ENCODE measurements around the gene MINK1.
"Not testable (repeated sequence)": the region's sequence is repeated elsewhere in the genome, so short reads cannot be mapped to it uniquely, and the experiment has no call there.

Gene MINK1

DNA sequence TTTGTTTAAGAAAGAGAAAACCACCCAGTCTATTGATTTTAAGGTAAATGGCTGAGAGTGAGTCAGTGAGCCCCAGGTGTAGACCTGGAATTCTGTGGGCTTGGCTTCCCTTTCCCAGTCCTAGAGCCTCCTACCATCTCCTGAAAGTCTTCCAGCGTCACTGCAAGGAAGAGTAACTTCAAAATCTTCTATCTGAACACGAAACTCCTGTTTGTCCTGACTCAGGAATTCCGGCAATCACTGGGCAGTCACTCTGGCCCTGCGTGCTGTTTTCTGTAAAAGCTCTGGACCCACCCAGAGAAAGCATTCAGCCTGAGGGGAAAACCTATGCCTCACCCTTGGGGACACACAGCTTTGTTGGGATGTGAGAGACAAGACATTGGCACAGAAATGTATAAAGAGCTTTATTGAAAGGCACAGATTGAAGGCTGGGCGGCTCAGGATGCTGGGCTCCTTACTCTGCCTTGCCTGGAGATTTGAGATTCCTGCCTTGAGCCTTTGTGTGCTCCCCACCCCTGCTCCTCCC lies 15.9 kb downstream of the MINK1 start:
- DNase-seq = no peak

DNA sequence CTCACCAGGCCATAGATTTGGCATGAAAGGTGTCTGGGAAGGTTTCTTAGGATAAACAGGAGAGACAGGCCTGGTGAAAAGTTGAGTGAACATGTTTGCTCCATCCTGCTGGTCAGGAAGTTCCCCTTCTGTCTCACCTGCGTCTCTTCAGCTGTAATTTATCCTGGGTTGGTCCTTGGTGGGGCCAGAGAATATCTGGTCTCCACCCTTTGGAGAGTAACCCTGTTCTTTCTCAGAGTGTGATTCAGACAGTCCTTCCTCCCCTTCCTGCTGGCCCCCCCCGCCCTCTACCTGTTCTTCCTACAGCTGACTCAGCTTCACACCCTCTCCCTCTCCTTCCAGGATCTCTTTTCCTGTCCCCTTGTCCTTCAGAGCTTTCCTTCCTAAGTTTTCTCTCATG lies 17.1 kb downstream of the MINK1 start:
- no peak for DNase-seq

DNA sequence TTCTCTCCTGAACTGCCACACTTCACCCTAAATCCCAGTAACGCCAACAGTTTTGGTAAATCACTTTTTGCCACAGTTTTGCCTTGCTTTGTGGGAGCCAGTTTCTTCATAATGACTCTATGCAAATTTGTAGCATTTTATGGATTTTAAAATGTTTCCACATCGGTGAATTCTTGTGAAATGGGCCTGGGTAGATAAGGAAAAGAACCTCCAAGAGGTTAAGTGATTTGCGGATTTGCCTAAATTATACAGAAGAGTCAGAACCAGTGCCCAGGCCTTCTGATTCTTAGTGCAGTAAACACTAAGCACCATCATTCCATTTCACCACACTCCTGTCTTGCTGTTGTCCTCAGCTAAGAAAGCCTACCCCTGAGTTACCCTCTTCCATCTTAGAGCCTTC lies 17.9 kb downstream of the MINK1 start:
- DNase-seq = no peak

DNA sequence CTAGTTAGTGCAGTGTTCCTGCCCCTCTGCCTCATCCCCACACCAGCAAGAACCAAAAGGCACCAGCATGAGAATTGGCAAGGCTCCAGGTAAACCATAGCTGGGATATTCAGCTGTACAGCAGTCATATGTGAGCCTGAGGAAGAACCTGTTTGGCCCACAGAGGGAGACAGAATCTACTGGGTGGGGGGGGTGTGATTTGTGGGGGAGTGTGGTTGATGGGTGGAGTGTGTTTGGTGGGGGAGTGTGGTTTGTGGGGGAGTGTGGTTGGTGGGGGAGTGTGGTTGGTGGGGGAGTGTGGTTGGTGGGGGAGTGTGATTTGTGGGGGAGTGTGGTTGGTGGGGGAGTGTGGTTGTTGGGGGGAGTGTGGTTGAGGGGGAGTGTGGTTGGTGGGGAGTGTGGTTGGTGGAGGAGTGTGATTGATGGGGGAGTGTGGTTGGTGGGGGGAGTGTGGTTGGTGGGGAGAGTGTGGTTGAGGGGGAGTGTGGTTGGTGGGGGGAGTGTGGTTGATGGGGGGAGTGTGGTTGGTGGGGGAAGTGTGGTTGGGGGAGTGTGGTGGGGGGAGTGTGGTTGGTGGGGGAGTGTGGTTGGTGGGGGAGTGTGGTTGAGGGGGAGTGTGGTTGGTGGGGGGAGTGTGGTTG lies 19.5 kb downstream of the MINK1 start:
- no peak for DNase-seq

DNA sequence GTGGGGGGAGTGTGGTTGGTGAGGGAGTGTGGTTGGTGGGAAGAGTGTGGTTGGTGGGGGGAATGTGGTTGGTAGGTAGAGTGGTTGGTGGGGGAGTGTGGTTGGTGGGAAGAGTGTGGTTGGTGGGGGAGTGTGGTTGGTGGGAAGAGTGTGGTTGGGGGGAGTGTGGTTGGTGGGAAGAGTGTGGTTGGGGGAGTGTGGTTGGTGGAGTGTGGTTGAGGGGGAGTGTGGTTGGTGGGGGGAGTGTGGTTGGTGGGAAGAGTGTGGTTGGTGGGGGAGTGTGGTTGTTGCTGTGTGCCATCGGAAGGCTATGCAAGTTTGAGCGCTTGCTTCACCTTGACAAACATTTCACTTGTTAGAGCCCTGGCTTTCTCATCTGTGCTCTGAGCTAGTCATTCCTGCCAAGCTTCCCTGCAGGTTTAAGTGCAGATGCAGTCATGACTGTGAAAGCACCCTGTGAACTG lies 20.1 kb downstream of the MINK1 start:
- no peak for DNase-seq

DNA sequence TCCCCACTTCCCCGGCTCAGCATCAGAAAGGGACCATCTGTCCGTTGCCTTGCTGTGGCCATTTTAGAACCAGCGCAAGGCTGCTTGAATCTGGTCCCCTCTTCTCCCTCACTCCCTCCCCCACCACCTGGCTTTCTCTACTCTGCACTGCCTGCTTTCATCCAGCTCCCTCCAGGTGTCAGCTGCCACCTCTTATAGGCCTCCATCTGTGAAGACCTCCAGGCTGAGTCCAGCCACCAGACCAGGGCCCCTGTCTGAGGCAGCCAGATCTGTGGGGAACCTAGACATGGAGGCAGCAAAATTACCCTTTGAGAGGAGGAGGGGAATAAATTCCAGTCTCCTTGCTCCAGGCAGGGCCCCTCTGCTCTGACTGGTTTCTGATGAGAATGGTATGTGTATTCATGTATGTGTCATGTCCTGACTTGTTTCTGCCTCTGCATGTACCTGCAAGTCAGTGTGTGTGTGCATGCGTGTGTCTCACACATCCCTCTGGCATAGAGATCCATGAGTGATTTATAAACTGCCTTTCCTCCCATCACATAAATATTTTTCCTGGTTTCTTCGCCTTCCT lies 21.1 kb downstream of the MINK1 start:
- DNase-seq = no peak

DNA sequence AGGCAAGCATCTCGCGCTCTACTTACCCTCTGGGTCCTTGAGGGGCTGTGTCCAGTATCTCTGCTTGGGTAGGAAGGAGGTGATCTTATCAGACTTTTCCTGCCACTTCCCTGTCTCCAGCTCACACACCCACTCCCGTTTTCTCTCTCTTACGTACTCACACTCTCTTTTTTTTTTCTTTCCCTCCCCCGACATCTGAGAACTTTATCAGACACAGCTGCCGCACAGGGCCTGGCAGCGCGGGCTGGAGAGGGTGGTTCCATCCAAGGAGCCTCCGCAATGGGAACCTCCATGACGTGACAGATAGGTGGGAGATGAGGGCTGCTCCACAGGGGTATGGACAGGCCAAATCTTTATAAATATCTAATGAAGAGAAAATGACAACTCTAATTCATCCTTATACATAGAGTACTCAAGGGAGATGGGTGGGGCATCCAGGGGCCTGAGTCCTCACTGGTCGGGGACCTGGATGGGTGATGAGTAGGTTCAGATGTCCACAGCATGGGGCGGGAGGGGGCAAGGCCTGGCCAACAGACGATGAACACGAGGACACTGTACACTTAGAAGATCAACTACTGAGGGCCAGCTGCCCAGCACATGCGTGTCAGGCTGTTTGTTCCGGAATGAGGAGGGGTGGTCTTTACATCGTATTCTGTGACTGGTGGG lies 23.3 kb downstream of the MINK1 start:
- no peak for DNase-seq

DNA sequence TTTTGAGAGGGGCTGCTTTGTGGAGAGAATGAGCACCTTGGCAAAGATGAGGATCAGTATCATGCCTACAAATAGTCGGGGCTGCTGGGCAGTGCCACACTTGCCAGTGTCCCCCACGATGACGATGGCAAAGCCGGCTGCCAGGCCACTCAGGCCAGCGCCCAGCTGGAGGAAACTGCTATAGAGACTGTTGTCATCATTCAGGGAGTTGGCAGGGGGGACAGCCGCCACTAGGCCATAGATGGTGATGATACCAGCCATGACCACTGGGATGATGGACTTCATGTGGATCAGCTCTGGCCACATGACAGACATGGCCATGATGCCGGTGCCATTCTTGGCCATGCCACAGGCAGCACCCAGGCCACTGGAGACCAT lies 23.8 kb downstream of the MINK1 start:
- no peak for DNase-seq

DNA sequence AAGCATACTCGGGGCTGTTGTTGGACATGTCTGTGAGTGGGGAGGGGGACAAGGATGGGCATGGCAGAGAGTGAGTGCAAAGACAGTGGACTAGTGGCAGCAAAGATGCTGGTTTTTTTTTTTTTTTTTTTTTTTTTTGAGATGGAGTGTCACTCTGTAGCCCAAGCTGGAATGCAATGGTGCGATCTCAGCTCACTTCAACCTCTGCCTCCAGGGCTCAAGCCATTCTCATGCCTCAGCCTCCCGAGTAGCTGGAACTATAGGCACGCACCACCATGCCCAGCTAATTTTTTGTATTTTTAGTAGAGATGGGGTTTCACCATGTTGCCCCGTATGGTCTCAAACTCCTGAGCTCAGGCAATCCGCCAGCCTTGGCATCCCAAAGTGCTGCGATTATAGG lies 24.2 kb downstream of the MINK1 start:
- not testable (repeated sequence) for DNase-seq

DNA sequence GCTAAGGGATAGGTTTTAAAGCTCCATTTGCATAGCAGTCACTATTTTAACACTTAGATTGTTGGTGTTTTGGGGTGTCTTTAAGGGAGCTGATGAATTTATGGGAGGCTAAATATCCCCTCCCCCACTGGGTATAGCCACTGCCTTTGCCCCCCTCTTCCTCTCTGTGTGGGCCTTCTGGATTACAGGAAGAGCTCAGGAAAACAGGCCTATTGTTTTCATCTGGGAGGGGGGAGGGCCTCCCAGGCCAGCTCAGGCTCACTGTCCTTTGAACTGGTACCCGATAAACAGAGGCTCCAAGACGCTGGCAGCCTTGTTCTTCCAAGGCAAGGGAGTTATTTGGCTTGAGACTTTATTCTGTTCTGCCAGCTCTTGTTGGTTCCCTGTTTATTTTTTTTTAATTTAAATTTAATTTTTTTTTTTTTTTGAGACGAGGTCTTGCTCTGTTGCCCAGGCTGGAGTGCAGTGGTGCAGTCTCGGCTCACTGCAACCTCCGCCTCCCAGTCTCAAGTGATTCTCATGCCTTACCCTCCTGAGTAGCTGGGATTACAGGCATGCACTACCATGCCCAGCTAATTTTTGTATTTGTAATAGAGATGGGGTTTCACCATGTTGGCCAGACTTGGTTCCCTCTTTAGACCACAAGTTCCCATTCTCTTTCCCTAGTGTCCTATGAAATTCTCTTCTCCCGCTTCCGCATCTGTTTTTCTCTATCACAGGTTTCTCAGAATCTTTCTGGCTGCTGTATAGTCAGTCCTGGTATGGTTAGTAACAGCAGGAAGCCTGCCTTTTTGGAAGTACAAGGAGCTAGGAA lies 25.1 kb downstream of the MINK1 start:
- DNase-seq = no peak

DNA sequence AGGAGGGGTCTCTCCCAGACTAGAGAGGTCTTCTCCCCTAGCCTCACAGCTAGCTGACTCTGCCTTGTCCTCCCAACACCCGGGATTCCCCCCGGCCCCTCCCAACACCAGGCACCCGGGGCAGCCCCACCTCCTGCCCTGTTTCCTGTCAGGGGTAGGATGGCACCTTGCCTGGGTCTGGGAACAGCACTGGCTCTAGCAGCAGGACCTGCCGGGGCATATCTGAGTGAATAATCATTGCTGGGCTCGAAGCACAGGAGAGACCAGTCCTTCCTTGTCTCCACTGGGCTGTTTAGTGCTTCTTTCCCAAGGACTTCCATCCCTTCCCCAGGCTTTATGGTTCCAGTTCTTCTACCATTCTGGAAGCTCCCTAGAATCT lies 25.7 kb downstream of the MINK1 start:
- no peak for DNase-seq

DNA sequence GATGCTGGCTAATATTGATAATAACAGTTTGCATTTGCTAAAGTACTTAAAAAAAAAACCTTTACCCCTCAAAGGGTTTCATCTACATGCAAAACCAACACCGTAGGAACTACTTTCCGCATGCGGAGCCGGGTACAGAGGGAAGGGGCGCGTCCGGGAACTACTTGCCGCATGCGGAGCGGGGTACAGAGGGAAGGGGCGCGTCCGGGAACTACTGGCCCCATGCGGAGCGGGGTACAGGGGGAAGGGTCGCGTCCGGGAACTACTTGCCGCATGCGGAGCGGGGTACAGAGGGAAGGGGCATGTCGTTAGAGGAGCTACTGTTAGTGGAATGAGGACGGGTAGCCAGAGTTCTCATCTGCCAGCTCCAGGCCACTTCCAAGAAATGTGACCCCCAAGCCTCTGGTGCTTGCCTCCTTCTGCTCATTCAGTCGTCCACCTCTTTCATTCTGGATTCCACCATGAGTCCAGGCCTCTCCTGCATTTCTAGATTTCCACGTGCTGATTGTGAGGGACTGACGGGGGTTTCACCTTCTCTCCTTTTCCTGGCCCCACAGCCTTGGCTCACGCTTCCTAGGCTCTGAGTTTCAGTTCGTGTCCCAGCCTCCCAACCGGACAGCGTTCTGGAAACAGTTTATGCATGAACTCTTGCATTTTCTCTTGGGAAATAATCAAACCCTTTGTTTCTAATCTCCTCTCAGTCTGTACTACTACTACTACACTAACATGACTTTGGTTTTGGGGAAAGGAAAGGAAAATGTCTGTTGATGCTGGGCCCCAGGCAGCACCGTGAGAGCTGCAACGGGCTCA lies 26.9 kb downstream of the MINK1 start:
- no peak for DNase-seq

DNA sequence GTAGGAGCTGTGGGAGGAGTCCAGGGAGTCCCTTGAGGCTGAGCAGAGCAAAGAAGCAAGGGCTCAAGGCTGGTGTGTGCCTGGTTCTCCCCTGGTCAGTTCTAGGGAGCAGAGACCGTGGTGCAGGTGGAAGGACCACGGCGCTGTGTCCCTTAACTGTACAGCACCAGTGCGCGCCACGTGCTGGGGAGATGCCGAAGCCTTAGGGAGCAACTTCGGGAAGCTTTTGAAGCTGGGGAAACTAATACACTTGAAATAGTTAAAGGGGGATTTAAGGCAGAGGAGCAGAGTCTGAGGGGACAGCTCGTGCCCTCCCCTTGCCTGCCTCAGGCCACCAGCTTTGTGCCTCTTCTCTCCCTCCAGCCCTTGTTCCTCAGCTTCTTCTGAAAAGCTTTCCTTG lies 27.5 kb downstream of the MINK1 start:
- DNase-seq = no peak

DNA sequence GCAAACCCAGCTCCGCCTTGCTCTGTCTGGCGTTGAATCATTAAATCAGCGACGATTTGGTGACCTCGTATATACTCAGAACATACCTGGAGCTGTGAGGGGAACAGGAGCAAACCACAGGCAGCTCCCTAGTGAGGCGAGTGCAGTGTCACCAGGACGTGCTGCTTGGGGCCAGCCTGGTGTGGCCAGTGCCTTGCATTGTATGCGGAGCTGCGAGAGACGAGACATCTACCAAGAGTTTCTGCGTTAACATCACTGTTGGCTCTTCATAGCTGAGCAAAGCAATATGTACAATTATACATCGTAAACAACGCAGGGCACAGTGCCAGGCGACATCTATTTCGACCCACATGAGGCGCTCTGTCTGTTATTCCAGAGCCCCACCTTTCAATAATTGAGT lies 27.9 kb downstream of the MINK1 start:
- no peak for DNase-seq

DNA sequence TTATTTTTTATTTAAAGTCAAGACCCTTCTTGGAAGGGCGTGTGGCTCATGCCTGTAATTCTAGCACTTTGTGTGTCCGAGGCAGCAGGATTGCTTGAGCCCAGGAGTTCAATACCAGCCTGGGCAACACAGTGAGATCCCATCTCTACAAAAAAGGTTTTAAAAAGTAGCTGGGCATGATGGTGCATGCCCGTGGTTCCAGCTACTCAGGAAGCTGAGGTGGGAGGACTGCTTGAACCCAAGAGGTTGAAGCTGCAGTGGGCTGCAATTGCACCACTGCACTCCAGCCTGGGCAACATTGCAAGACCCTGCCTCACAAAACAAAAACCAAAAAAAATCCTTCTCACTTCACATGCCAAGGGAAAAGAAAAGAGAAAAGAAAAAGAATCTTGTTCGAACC lies 29.6 kb downstream of the MINK1 start:
- DNase-seq = no peak

DNA sequence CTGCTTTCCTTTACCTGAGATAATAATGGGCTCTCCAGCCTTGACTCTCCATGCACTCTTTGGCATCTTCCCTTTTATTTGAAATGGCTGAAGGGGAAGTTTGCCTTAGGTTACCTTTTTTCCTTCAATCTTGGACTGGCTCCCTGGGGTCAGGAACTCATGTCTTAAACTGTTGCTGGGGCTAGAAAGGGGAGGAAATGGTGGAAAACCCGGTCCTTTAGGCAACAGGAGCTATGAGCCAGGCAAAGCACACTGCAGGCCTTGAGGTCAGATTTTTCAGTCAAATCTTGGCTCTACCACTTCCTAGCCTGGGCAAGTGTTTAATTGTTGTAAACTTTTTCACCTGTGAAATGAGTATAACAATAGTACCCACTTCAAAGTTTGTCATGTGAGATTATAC lies 30.2 kb downstream of the MINK1 start:
- DNase-seq = no peak

DNA sequence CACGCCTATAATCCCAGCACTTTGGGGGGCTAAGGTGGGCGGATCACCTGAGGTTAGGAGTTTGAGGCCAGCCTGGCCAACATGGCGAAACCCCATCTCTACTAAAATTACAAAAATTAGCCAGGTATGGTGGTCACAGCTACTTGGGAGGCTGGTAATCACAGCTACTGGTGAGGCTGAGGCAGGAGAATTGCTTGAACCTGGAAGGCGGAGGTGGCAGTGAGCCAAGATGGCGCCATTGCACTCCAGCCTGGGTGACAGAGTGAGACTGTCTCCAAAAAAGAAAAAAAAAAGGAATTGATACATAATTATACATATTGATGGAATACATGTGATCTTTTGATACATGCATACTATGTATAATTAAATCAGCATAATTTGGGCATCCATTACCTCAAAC lies 34.4 kb downstream of the MINK1 start:
- DNase-seq = not testable (repeated sequence)

DNA sequence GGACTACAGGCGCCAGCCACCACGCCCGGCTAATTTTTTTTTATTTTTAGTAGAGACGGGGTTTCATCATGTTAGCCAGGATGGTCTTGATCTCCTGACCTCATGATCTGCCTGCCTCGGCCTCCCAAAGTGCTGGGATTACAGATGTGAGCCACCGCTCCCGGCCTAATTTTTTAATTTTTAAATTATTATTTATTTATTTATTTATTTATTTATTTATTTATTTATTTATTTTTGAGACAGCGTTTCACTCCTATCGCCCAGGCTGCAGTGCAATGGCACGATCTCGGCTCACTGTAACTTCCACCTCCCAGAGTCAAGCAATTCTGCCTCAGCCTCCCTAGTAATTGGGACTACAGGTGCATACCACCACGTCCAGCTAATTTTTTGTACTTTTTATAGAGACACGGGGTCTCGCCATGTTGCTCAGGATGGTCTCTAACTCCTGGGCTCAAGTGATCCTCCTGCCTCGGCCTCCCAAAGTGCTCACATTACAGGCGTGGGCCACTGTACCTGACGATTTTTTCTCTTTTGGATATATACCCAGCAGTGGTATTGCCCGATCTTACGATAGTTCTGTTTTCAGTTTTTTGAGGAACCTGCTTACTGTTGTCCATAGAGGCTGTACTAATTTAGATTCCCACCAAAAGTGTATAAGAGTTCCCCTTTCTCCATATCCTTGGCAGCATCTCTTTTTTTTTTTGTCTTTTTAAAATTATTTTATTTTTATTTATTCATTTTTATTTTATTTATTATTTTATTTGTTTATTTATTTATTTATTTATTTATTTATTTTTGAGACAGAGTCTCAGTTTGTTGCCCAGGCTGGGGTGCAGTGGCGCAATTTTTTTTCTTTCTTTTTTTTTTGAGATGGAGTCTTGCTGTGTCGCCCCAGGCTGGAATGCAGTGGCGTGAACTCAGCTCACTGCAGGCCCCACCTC lies 36.2 kb downstream of the MINK1 start:
- not testable (repeated sequence) for DNase-seq

DNA sequence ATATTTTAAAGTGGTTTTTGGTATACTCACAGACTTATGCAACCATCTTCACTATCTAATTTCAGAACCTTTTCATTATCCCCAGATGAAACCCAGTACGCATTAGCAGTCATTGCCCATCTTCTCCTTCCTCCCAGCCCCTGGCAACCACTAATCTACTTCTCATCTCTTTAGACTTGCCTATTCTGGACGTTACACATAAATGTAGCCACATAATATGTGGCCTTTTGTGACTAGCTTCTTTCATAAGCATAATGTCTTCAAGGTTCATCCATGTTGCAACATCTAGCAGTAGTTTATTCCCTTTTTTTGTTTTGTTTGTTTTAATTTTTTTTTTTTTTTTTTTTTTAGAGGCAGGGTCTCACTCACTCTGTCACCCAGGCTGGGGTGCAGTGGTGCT lies 37.7 kb downstream of the MINK1 start:
- DNase-seq = no peak

DNA sequence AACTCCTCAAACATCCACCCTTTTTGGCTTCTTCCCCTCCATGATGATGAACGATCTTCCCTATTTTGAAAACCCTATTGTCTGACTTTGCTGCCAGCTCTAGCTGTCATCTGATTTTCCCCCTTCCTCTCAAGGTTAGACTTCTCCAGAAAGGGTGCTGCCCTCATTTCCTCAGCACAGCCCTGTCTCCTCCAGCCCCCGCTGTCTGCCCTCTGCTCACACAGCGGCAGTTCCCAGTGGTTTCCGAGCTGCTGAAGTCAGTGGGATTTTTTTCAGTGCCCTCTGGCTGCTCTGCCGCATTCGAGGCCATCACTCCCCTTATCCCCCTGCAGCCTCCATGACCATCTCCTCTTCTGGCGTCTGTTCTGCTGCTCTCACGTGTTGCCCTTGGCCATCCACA lies 39.6 kb downstream of the MINK1 start:
- DNase-seq = no peak

DNA sequence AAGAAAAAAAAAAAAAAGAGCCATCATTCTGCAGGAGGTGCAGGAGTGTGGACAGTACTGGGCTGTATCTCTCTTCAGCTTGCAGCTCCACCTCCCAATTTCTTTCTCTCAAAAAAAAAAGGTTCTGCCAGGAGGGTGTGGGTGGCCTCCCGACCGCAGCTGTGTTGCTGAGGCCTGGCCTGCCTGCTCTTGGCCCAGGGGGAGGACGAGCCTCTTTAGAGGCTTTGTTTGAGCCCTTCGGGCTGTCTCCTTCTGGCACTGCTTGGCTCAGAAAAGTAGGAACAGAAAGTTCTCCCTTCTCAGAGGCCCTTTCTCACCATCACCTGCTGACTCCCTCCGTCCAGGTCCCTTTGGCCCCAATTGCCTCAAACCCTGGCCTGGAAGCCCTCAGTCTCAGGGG lies 43.9 kb downstream of the MINK1 start:
- no peak for DNase-seq

DNA sequence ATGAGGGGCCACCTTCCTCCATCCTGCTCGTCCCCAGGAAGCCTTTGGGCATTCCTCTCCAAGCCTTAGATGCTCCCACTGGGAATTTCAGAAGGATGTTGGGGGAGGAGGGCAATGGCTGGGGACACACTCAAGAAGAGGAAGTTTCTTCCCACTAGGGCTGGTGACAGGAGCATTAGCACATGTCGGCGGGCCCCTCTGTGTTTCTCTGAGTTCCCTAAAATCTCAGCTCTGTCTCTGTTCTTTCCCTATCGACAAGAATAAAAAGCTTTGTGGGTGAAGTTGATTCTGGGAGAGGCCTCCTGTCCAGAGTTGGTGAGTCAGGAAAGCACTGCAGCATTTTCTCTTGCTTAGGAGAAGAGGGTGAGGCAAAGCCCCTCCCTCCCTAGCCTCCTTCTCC lies 46.5 kb downstream of the MINK1 start:
- no peak for DNase-seq

All from stimulated activated CD8-positive, alpha-beta memory T cell treated with anti-CD3 and anti-CD28 coated beads, Interleukin-4, amount 100 ng/mL, for 48 hours (primary cell).